GM13976 (cell line): ENCODE measurements around the gene ADAMTS8.

ENCODE experiments used
- DNase-seq: peaks from one replicate; pipeline ENCODE4 v3.0.0; 2012; ENCODE audit warnings: low spot score
- in situ Hi-C: fragments of 300-500 bp; cut with MboI; formaldehyde crosslinking; loops from one replicate; pipeline ENCODE4 v1.12.0; 2022; ENCODE audit warnings: low sequenced_read_pairs, mixed read lengths, inconsistent platforms; ENCODE audit not compliant: unreplicated experiment
- TF ChIP-seq, protein P1 (sequence below): IDR thresholded peaks from 2 replicates; pipeline ENCODE4 v1.5.1; 2012; ENCODE audit warnings: borderline replicate concordance, mild to moderate bottlenecking; ENCODE audit not compliant: insufficient read depth; ENCODE audit errors: extremely low read depth, missing control alignments, control extremely low read depth

Gene ADAMTS8

DNA sequence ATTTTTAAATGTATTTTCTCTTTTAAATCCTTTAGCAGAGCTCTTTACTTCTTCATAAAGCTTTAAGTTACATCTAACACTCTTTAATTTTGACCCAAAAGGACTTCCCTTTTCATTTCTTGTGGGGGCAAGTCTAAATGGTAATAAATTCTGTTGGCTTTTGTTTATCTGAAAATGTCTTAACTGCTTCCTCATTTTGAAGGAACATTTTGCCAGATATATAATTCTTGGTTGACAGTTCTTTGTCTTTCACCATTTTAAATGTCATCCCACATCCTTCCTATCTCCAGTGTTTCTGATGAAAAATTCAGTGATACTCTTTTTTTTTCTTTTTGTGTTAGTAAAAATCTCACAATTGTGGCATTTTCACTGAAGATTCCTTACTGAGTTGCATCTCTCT lies 69.0 kb downstream of the ADAMTS8 start:
- DNase-seq, result no peak
- in situ Hi-C loops, result no loop called here
- TF ChIP-seq, protein P1, sequence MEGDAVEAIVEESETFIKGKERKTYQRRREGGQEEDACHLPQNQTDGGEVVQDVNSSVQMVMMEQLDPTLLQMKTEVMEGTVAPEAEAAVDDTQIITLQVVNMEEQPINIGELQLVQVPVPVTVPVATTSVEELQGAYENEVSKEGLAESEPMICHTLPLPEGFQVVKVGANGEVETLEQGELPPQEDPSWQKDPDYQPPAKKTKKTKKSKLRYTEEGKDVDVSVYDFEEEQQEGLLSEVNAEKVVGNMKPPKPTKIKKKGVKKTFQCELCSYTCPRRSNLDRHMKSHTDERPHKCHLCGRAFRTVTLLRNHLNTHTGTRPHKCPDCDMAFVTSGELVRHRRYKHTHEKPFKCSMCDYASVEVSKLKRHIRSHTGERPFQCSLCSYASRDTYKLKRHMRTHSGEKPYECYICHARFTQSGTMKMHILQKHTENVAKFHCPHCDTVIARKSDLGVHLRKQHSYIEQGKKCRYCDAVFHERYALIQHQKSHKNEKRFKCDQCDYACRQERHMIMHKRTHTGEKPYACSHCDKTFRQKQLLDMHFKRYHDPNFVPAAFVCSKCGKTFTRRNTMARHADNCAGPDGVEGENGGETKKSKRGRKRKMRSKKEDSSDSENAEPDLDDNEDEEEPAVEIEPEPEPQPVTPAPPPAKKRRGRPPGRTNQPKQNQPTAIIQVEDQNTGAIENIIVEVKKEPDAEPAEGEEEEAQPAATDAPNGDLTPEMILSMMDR, result no peak

DNA sequence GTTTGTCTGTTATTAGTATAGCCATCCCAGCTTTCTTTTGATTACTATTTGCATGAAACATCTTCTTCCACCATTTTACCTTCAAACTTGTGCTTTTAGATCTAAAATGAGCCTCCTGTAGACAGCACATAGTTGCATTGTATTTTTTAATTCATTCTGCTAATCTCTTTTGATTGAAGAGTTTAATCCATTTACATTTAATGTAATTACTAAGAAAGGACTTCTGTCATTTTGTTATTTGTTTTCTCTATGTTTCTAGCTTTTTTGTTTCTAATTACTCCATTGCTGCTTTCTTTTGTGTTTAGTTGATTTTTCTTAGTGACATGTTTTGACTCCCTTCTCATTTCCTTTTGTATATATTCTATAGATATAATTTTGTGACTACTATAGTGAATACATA lies 70.0 kb downstream of the ADAMTS8 start:
- TF ChIP-seq, protein P1, result no peak
- in situ Hi-C loops, result no loop called here
- DNase-seq, result no peak
